ENCODE results near the gene MCM10.

MCM10 gene

DNA sequence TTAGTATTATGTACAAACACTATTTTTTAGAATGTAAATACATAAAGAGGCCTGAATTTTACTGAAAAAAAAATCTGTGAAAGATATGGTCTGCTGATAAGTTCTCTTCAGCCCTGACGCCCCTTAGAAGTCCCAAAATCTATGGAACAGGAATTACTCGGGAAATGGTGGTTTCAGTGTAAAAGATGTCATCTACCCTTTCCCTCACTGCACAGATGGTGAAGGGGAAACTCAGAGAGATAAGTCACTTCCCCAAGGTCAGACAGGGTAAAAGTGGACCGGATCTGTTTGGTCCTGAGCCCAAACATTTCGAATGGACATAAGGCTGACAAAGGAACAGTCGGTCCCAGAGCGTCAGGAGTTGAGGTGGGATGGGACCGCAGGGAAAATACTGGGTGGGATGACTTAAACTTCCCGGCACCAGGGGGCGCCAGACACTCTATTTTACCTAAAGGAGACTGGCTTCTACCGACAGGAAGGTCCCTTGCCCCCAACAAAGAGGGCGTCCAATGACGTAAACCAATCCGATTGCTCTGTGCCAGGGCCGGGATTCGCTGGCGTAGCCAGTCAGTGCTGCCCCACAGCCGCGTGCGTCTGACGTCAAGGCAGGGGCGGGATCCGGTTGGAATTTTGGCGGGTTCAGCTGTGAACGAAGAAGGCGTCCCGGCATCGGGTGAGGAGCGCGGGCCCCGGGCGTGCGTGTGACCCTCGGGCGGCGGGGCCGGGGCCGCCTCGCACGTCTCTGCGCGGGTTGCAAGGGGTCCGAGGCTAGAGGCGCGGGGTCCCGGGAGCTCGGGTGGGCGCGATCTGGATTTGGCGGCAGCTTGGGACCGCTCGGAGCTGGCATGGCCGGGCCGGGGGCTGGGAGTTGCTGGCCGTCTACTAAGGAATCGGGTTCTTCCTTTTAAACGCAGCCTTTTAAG lies at the start of gene MCM10:
MCM10 (plus strand) TSS at position 625 of the 923 bp plus-strand sequence. CDS start 2,645 bp downstream, outside the sequence.
- Histone ChIP-seq H3K27ac (no peak within 1 kb of the TSS), H3K9ac (ENCODE audit: insufficient read length) (peak within 1 kb of the TSS; percentile 80), H3K9me3 (ENCODE audit: low read depth, low read length) (no peaks in the 10 kb centered on the region), H3K4me3 (peak within 1 kb of the TSS; percentile 84), H3K36me3 (ENCODE audit: insufficient read depth, low read length) (peaks cover 4% of the 10 kb centered on the region; the same call in 1 of the 2 replicates)
- peak; percentile 86 for DNase-seq (ENCODE audit: low read depth, low spot score)
- peak; percentile 59; the same call in 1 of the 2 replicates for TF ChIP-seq POLR2AphosphoS5 (IDR thresholded peaks at IDR 0.05; ENCODE audit: borderline replicate concordance, low read depth, low read length)
- no peak for TF ChIP-seq EZH2 (IDR thresholded peaks at IDR 0.05)

DNA sequence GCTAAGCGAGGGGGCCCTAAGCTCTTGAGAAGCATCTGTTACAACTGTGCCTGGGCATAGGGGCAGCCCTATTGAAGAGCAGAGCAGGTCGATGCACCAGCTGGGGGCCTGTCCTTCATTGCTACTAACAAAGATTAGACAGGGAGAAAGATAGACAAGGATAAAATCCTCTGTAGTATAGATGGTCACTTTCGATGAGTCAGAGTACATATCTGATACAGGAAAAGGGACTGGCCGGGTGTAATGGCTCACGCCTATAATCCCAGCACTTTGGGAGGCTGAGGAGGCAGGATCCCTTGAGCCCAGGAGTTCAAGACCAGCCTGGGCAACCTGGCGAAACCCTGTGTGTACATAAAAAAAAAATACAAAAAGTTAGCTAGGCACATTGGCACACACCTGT lies 47.8 kb upstream of the MCM10 start:
- Histone ChIP-seq H3K36me3 (ENCODE audit: insufficient read depth, low read length) (no peaks in the 10 kb centered on the region), H3K9ac (ENCODE audit: insufficient read length) (no peak overlapping the region), H3K9me3 (ENCODE audit: low read depth, low read length) (no peaks in the 10 kb centered on the region), H3K4me3 (no peak overlapping the region), H3K27ac (no peak overlapping the region)
- no peak for DNase-seq (ENCODE audit: low read depth, low spot score)
- TF ChIP-seq FOXP2 (optimal IDR thresholded peaks at IDR 0.05; ENCODE audit: control extremely low read depth, extremely low read length, insufficient read depth) (no peak), POLR2AphosphoS5 (IDR thresholded peaks at IDR 0.05; ENCODE audit: borderline replicate concordance, low read depth, low read length) (no peak), EZH2 (IDR thresholded peaks at IDR 0.05) (no peak)

GRCh38 chr10:13115832-13116803 lies 45.2 kb upstream of the MCM10 start:
- no peak for TF ChIP-seq EZH2 (IDR thresholded peaks at IDR 0.05)
- no peak for TF ChIP-seq POLR2AphosphoS5 (IDR thresholded peaks at IDR 0.05; ENCODE audit: borderline replicate concordance, low read depth, low read length)
- TF ChIP-seq FOXP2 (optimal IDR thresholded peaks at IDR 0.05; ENCODE audit: control extremely low read depth, extremely low read length, insufficient read depth), result no peak
- H3K27ac ChIP-seq, result no peak overlapping the region
- no peak for DNase-seq (ENCODE audit: low read depth, low spot score)

GRCh38 chr10:13117841-13118783 lies 43.2 kb upstream of the MCM10 start:
- Histone ChIP-seq H3K27ac (no peak overlapping the region), H3K9ac (ENCODE audit: insufficient read length) (no peak overlapping the region), H3K4me3 (no peak overlapping the region), H3K9me3 (ENCODE audit: low read depth, low read length) (no peaks in the 10 kb centered on the region), H3K36me3 (ENCODE audit: insufficient read depth, low read length) (no peaks in the 10 kb centered on the region)
- TF ChIP-seq EZH2 (IDR thresholded peaks at IDR 0.05), result no peak
- no peak for TF ChIP-seq FOXP2 (optimal IDR thresholded peaks at IDR 0.05; ENCODE audit: control extremely low read depth, extremely low read length, insufficient read depth)
- TF ChIP-seq POLR2AphosphoS5 (IDR thresholded peaks at IDR 0.05; ENCODE audit: borderline replicate concordance, low read depth, low read length), result no peak
- DNase-seq (ENCODE audit: low read depth, low spot score), result no peak

More at GRCh38 chr10:13115832-13116803, 45.2 kb upstream of the MCM10 start:
- H3K36me3 ChIP-seq (ENCODE audit: insufficient read depth, low read length), result no peaks in the 10 kb centered on the region
- no peak overlapping the region for H3K4me3 ChIP-seq
- no peak overlapping the region for H3K9ac ChIP-seq (ENCODE audit: insufficient read length)
- no peaks in the 10 kb centered on the region for H3K9me3 ChIP-seq (ENCODE audit: low read depth, low read length)

DNA sequence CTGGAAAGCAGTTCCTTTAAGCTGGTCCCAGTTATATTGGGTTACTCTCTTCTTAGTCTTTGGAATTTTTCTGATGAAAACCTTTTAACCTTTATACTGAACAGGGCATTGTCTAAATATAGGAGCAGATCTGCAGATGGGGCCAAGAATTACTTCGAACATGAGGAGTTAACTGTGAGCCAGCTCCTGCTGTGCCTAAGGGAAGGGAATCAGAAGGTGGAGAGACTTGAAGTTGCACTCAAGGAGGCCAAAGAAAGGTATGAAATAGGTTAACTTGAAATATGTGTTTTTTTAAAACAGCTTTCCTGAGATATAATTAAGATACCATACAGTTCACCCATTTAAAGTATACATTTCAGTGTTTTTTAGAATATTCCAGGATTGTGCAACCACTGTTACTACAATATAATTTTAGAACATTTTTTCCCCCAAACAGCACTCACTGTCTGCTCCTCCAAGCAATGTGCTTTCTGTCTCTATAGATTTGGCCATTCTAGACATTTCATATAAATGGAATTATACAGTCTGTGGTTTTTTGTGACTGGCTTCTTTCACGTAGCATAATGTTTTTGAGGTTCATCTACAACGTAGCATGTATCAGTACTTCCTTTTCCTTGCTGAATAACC lies 42.5 kb upstream of the MCM10 start:
- H3K4me3 ChIP-seq, result no peak overlapping the region
- no peaks in the 10 kb centered on the region for H3K36me3 ChIP-seq (ENCODE audit: insufficient read depth, low read length)
- H3K27ac ChIP-seq, result no peak overlapping the region
- H3K9me3 ChIP-seq (ENCODE audit: low read depth, low read length), result no peaks in the 10 kb centered on the region
- TF ChIP-seq POLR2AphosphoS5 (IDR thresholded peaks at IDR 0.05; ENCODE audit: borderline replicate concordance, low read depth, low read length) (no peak), FOXP2 (optimal IDR thresholded peaks at IDR 0.05; ENCODE audit: control extremely low read depth, extremely low read length, insufficient read depth) (no peak), EZH2 (IDR thresholded peaks at IDR 0.05) (no peak)
- no peak for DNase-seq (ENCODE audit: low read depth, low spot score)
- no peak overlapping the region for H3K9ac ChIP-seq (ENCODE audit: insufficient read length)

GRCh38 chr10:13120786-13121499 lies 40.4 kb upstream of the MCM10 start:
- TF ChIP-seq POLR2AphosphoS5 (IDR thresholded peaks at IDR 0.05; ENCODE audit: borderline replicate concordance, low read depth, low read length), result no peak
- no peak for TF ChIP-seq EZH2 (IDR thresholded peaks at IDR 0.05)
- TF ChIP-seq FOXP2 (optimal IDR thresholded peaks at IDR 0.05; ENCODE audit: control extremely low read depth, extremely low read length, insufficient read depth), result no peak
- H3K4me3 ChIP-seq, result no peak overlapping the region
- no peaks in the 10 kb centered on the region for H3K9me3 ChIP-seq (ENCODE audit: low read depth, low read length)
- no peak for DNase-seq (ENCODE audit: low read depth, low spot score)
- H3K36me3 ChIP-seq (ENCODE audit: insufficient read depth, low read length), result no peaks in the 10 kb centered on the region
- no peak overlapping the region for H3K27ac ChIP-seq
- H3K9ac ChIP-seq (ENCODE audit: insufficient read length), result no peak overlapping the region

DNA sequence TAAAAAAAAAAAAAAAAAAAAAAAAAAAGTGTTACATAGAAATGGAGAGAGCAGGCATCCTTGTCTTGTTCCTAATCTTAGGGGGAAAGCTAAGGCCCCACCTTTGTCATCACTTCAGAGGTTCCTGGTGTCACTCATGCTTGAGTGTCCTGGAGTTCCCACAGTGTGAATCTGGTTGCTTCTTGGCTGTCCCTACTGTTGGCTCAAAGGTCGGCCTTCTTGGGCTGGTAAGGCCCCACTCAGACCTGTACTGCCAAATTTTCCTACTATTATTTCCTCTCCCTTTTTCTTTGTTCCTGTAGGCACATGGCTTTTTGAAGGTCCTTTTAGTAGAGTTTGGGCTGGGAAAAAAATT lies 39.9 kb upstream of the MCM10 start:
- DNase-seq (ENCODE audit: low read depth, low spot score), result no peak
- Histone ChIP-seq H3K27ac (no peak overlapping the region), H3K9ac (ENCODE audit: insufficient read length) (no peak overlapping the region), H3K36me3 (ENCODE audit: insufficient read depth, low read length) (no peaks in the 10 kb centered on the region), H3K9me3 (ENCODE audit: low read depth, low read length) (no peaks in the 10 kb centered on the region), H3K4me3 (no peak overlapping the region)
- no peak for TF ChIP-seq FOXP2 (optimal IDR thresholded peaks at IDR 0.05; ENCODE audit: control extremely low read depth, extremely low read length, insufficient read depth)
